DMS153 (cell line): ENCODE data around the gene OVCH1.
A peak's percentile ranks its signal among the peaks of the same experiment; 100 is the strongest.
"Not testable (repeated sequence)": the region's sequence is repeated elsewhere in the genome, so short reads cannot be mapped to it uniquely, and the experiment has no call there.

Experiments
- DNase-seq: peaks from one replicate; lab custom pipeline; 2025; lab: John Stamatoyannopoulos, UW

Gene OVCH1

DNA sequence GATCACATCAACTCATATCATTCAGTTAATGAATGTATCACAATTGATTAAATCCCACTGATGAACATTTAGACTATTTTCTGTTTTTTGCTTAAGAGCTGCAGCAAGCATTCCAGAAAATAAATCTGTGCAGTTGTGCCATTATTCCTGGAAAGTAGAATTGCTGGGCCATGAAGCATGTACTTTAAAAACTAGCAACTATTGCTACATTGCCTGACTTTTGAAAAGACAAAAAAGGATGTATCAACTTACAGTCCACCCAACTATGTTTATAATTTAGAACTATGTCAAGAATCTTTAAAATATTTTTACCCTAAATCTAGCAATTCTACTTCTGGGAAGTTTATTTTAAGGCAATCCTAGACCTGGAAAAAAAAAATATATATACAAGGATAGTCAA, 83.1 kb downstream of the OVCH1 start:
- DNase-seq: no peak

DNA sequence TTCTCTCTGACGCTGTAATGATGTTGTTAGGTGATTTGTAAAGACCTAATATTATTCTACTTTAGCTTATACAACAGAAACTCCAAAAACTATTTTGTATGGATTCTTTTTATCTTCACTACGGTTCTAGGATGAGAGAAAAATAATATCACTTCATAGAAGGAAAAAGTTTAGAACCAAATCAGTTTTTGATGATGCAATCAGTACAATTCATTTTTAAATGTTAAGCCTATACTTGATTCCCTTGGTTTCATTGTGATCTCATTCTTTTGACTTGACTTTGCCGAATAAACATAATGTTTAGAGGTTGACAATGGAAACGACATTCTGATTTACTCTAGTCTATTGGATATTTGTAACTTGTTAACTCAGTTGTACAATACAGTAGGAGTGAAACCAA, 91.9 kb downstream of the OVCH1 start:
- DNase-seq: no peak

GRCh38 chr12:29403991-29404390, 93.5 kb downstream of the OVCH1 start:
- no peak for DNase-seq

DNA sequence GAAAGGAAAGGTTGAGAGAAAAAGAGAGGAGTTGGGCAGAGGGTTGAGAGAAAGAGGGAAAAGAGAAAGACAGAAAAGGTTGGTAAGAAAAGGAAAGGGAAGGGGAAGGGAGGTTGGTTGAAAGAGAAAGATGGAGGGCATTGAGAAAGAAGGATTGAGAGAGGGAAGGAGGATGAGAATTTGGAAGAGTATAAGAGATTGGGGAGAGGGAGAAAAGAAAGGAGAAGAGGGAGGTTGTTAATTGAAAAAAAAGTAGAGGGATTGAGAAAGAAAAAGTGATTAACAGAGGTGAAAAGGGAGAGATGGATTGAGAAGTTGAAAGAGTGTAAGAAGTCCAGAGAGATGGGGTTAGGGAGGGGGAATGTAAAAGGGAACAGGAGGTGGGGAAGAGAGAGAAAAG, 95.0 kb downstream of the OVCH1 start:
- DNase-seq: no peak

- DNase-seq: no peak
These were observed 99.0 kb downstream of the OVCH1 start for GRCh38 chr12:29398495-29398894.

DNA sequence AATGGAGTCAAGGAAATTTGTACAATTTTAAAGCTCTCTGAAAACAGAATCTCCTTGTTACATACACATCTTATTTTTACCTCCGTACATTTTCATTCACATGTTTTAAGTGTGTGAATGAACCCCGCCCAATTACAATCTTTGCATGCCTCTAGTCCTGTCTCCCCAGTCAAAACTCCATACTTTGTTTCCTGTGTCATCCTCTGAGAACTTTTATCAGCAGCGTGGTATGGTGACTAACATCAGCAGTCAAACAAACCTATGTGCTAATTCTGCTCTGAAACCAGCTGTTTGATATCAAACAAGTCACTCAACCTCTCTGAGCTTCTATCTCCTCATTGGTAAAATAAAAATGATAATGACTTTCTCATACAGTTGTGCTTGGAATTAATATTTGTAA, 100.7 kb downstream of the OVCH1 start:
- no peak for DNase-seq

- DNase-seq: no peak
These were observed 102.1 kb downstream of the OVCH1 start for GRCh38 chr12:29395356-29395755.

- DNase-seq: not testable (repeated sequence)
These were observed 107.1 kb downstream of the OVCH1 start for GRCh38 chr12:29390419-29390818.

GRCh38 chr12:29389295-29389919, 108.1 kb downstream of the OVCH1 start:
- no peak for DNase-seq

DNA sequence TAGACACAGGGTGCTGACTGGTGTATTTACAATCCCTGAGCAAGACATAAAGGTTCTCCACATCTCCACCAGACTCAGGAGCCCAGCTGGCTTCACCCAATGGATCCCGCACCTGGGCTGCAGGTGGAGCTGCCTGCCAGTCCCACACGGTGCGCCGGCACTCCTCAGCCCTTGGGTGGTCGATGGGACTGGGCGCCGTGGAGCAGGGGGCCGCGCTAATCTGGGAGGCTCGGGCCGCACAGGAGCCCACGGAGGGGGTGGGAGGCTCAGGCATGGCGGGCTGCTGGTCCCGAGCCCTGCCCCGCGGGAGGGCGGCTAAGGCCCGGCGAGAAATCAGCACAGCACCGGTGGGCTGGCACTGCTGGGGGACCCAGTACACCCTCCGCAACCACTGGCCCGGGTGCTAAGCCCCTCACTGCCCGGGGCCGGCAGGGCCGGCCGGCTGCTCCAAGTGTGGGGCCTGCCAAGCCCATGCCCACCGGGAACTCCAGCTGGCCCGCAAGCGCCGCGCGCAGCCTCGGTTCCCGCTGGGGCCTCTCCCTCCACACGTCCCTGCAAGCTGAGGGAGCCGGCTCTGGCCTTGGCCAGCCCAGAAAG, 111.3 kb downstream of the OVCH1 start:
- not testable (repeated sequence) for DNase-seq

- DNase-seq: not testable (repeated sequence)
These were observed 112.3 kb downstream of the OVCH1 start for GRCh38 chr12:29385194-29385593.

GRCh38 chr12:29382251-29382650, 115.2 kb downstream of the OVCH1 start:
- DNase-seq: no peak

DNA sequence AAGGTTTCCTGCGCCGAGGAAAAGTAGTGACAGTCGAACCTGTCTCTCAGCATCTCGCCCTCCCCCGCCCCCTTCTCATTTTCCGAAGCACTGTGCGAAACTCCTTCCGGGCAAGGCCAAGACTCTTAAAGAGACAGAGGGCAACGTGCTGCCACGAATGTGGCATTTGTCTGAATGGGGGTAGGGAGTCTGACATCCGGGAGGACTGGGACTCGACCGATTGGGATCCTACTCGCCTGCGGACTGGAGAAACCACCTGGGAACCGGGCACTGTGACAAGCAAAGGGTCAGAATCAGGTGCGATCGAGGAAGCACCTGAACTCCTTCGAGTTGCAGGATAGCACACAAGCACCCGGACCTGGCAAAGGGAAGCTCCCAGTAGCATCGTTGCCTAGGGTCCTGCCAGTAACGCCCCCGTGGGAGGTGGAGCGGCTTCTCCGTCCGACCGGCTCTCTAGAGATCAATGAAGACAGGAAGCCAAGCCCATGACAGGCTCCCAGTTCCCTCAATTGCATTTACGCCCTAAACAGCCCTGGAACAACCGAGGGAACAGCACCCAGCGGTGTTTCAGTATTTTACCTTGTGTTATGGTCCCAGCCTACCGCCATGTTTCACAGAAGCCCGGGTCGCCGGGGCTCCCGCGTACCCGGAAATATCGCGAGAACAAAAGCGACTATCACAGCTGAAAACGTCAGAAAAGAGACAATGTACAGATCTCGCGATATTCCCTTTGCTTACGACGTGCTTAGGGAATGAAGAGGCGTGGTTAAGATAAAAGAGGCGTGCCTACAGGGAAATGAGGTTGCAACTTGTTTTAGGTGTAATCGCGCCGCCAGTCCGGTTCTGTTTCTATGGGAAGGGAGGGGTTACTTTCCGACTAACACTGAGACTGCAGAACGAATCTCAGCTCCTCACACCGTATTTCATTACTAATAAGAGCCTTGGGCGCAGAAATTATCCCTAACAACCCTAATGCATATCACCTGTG, 116.7 kb downstream of the OVCH1 start, which contains the start of gene ERGIC2:
ERGIC2 (minus strand) TSS at position 637 of the 988 bp plus-strand sequence. CDS start 9,539 bp downstream, outside the sequence.
- peak; percentile 99 for DNase-seq
